Lung (tissue), 12 donors: ENCODE measurements around the gene DUSP7. TPM values are rescaled to one million over a fixed set of nuclear protein-coding genes. Genes with fewer than 3 reads are reported as not detected.

Experiments used
- ATAC-seq: fragments of 200-7000 bp; cut with Tn5 transposase; one replicate; pipeline ENCODE4 v1.9.1; 2020; ENCODE audit warnings: moderate number of reproducible peaks; ENCODE audit not compliant: insufficient read depth, low FRiP score
- DNase-seq, 3 donors: peaks; one replicate each; pipeline ENCODE4 v3.0.0-alpha.2; 2013 to 2017
- H3K27ac ChIP-seq, 2 donors: one replicate each; pipeline ENCODE4 v1.5.1; 2013; ENCODE audit warnings: mild to moderate bottlenecking in 2 of 2, moderate library complexity in 2 of 2, control low read depth in 1 of 2, inconsistent platforms in 1 of 2, low read depth in 1 of 2, low read length in 1 of 2
- H3K27me3 ChIP-seq, 3 donors: one replicate each; pipeline ENCODE4 v1.5.1; 2013; ENCODE audit warnings: low read length in 2 of 3; ENCODE audit not compliant: control insufficient read depth in 3 of 3, insufficient read depth in 3 of 3
- H3K36me3 ChIP-seq, 4 donors: one replicate each; pipeline ENCODE4 v1.5.1; 2013; ENCODE audit warnings: low read length in 4 of 4, mild to moderate bottlenecking in 1 of 4, moderate library complexity in 1 of 4; ENCODE audit not compliant: control insufficient read depth in 4 of 4, insufficient read depth in 4 of 4
- H3K4me1 ChIP-seq, 5 donors: one replicate each; pipeline ENCODE4 v1.5.1; 2013; ENCODE audit warnings: low read length in 5 of 5, mild to moderate bottlenecking in 2 of 5, moderate library complexity in 1 of 5; ENCODE audit not compliant: control insufficient read depth in 5 of 5, insufficient read depth in 5 of 5
- H3K4me3 ChIP-seq: one replicate; pipeline ENCODE4 v1.5.1; 2013; ENCODE audit warnings: mild to moderate bottlenecking, control low read depth, moderate library complexity
- H3K9ac ChIP-seq, 2 donors: one replicate each; pipeline ENCODE4 v1.5.1; 2013; ENCODE audit warnings: low read length in 2 of 2, control low read depth in 1 of 2; ENCODE audit not compliant: insufficient read depth in 1 of 2
- H3K9me3 ChIP-seq, 4 donors: one replicate each; pipeline ENCODE4 v1.5.1; 2013; ENCODE audit warnings: low read length in 3 of 4, mild to moderate bottlenecking in 1 of 4, moderate library complexity in 1 of 4; ENCODE audit not compliant: control insufficient read depth in 4 of 4, insufficient read depth in 3 of 4
- CTCF ChIP-seq: IDR thresholded peaks from 2 replicates; pipeline ENCODE4 v1.5.1; 2012; ENCODE audit warnings: mild to moderate bottlenecking; ENCODE audit errors: control extremely low read depth, extremely low read depth
- WGBS, 2 donors: extraction: QIAGEN DNeasy Blood & Tissue Kit; methylation state at CpG; one replicate each; pipeline ENCODE4 v1.1.7; 2013; 5-methylcytosine and 5-hydroxymethylcytosine counted together
- polyA plus RNA-seq, 2 donors: library from polyadenylated mRNA; stranded (reverse); fragments of 200-250 nt; gene quantifications; one replicate each; pipeline ENCODE4 v1.2.1, GENCODE V29; 2013
- total RNA-seq, 2 donors: library from RNA; depleted of rRNA in 1 of 2; stranded (reverse); fragments of >200 nt in 1 of 2; gene quantifications; one replicate each; pipeline ENCODE4 v1.2.1, GENCODE V29; 2014 to 2021
- donor health status: control.
- donor health status: control.
- donor health status: Bipolar disorder and iron deficiency.
- donor health status: healthy.
- donor health status: DM: yes; HTN: yes; CAD: no.

The DUSP7 gene
- total and polyA plus RNA-seq, 4 donors: 10.2 to 36.2 (median 20.9) TPM

GRCh38 chr3:52059781-52060180, 3.4 kb upstream of the DUSP7 start:
- no peak for DNase-seq
- H3K4me1 ChIP-seq: peaks cover 0 to 18% (median 6%) of the 10 kb centered on the region in 5 donors
- H3K4me3 ChIP-seq: no peak overlapping the region
- ATAC-seq: no peak
- no peaks in the 10 kb centered on the region for H3K36me3 ChIP-seq
- 93% methylated on average over 7 of the region's 7 CpGs for WGBS, 2 donors
- no peak for TF ChIP-seq CTCF
- H3K27me3 ChIP-seq: no peaks in the 10 kb centered on the region
- no peak overlapping the region for H3K9ac ChIP-seq
- H3K9me3 ChIP-seq: no peaks in the 10 kb centered on the region
- no peak overlapping the region for H3K27ac ChIP-seq

GRCh38 chr3:52057812-52058495, 1.6 kb upstream of the DUSP7 start:
- Histone ChIP-seq H3K9me3 (no peaks in the 10 kb centered on the region), H3K36me3 (peaks cover 0 to 7% (median 0%) of the 10 kb centered on the region in 4 donors), H3K27ac (peak overlapping the region; percentile 15 to 70), H3K27me3 (no peaks in the 10 kb centered on the region), H3K4me1 (peaks cover 0 to 34% (median 18%) of the 10 kb centered on the region in 5 donors), H3K9ac (peak overlapping the region in 1 of 2 donors; percentile 71), H3K4me3 (no peak overlapping the region)
- 68 to 71% methylated on average over 14 of the region's 14 CpGs for WGBS, 2 donors
- ATAC-seq (no peak), DNase-seq (no peak)
- no peak for TF ChIP-seq CTCF

GRCh38 chr3:52056968-52057811, 819 bp upstream of the DUSP7 start:
- Histone ChIP-seq H3K9me3 (no peaks in the 10 kb centered on the region), H3K9ac (peak overlapping the region in 1 of 2 donors; percentile 71), H3K4me3 (peak overlapping the region; percentile 49), H3K27ac (peak overlapping the region; percentile 91), H3K4me1 (peaks cover 0 to 40% (median 21%) of the 10 kb centered on the region in 5 donors), H3K27me3 (no peaks in the 10 kb centered on the region), H3K36me3 (peaks cover 0 to 9% (median under 1%) of the 10 kb centered on the region in 4 donors)
- WGBS, 2 donors: 0 to 1% methylated on average over 55 of the region's 55 CpGs
- DNase-seq (peak; percentile 99), ATAC-seq (peak; percentile 91)
- no peak for TF ChIP-seq CTCF
